ENCODE data around the gene KCND2. TPM values are rescaled to one million over a fixed set of nuclear protein-coding genes. Genes with fewer than 3 reads are reported as not detected.
"Not testable (repeated sequence)": the region's sequence is repeated elsewhere in the genome, so short reads cannot be mapped to it uniquely, and the experiment has no call there.

The KCND2 gene
- total RNA-seq, 2 experiments from 2014 or later, result not detected

- DNase-seq, result no peak
- POLR2A ChIA-PET, result no interaction called here
- CTCF ChIA-PET, result no interaction called here
- Mint-ChIP-seq H3K36me3 (ENCODE audit: low read depth) (no peaks in the 10 kb centered on the region), H3K4me3 (no peak overlapping the region), H3K27me3 (no peaks in the 10 kb centered on the region), H3K9me3 (no peaks in the 10 kb centered on the region), H3K27ac (no peak overlapping the region), H3K4me1 (no peaks in the 10 kb centered on the region)
These were observed 280.5 kb downstream of the KCND2 start for GRCh38 chr7:120553491-120553890.

- Mint-ChIP-seq H3K4me3 (no peak overlapping the region), H3K9me3 (no peaks in the 10 kb centered on the region), H3K27ac (no peak overlapping the region), H3K4me1 (no peaks in the 10 kb centered on the region), H3K27me3 (no peaks in the 10 kb centered on the region), H3K36me3 (ENCODE audit: low read depth) (no peaks in the 10 kb centered on the region)
- ChIA-PET POLR2A (no interaction called here), CTCF (interaction anchor here (1.8 kb wide), 1 partner anchor 16 kb away, joined by 4 read pairs; no protein-coding TSS in a partner anchor)
- no peak for DNase-seq
These were observed 282.1 kb downstream of the KCND2 start for GRCh38 chr7:120554960-120555571.

GRCh38 chr7:120564145-120564544 is 291.2 kb downstream of the KCND2 start:
- POLR2A ChIA-PET, result no interaction called here
- Mint-ChIP-seq H3K4me3 (no peak overlapping the region), H3K9me3 (no peaks in the 10 kb centered on the region), H3K27me3 (no peaks in the 10 kb centered on the region), H3K27ac (no peak overlapping the region), H3K36me3 (ENCODE audit: low read depth) (no peaks in the 10 kb centered on the region), H3K4me1 (no peaks in the 10 kb centered on the region)
- CTCF ChIA-PET, result no interaction called here
- no peak for DNase-seq

GRCh38 chr7:120567204-120567603 is 294.2 kb downstream of the KCND2 start:
- CTCF ChIA-PET, result no interaction called here

GRCh38 chr7:120578657-120579056 is 305.7 kb downstream of the KCND2 start:
- H3K27ac Mint-ChIP-seq, result not testable (repeated sequence)

More at GRCh38 chr7:120567204-120567603, 294.2 kb downstream of the KCND2 start:
- Mint-ChIP-seq H3K36me3 (ENCODE audit: low read depth) (no peaks in the 10 kb centered on the region), H3K9me3 (no peaks in the 10 kb centered on the region), H3K4me1 (no peaks in the 10 kb centered on the region), H3K27ac (no peak overlapping the region), H3K27me3 (no peaks in the 10 kb centered on the region), H3K4me3 (no peak overlapping the region)
- DNase-seq, result no peak
- POLR2A ChIA-PET, result no interaction called here

GRCh38 chr7:120582916-120583315 is 309.9 kb downstream of the KCND2 start:
- Mint-ChIP-seq H3K36me3 (ENCODE audit: low read depth) (no peaks in the 10 kb centered on the region), H3K27me3 (no peaks in the 10 kb centered on the region), H3K9me3 (no peaks in the 10 kb centered on the region), H3K4me1 (no peaks in the 10 kb centered on the region), H3K4me3 (no peak overlapping the region), H3K27ac (no peak overlapping the region)
- no peak for DNase-seq
- ChIA-PET POLR2A (no interaction called here), CTCF (no interaction called here)

More at GRCh38 chr7:120578657-120579056, 305.7 kb downstream of the KCND2 start:
- H3K36me3 Mint-ChIP-seq (ENCODE audit: low read depth); H3K9me3 Mint-ChIP-seq; CTCF ChIA-PET; POLR2A ChIA-PET; H3K4me1 Mint-ChIP-seq; DNase-seq; H3K27me3 Mint-ChIP-seq; H3K4me3 Mint-ChIP-seq: not testable (repeated sequence)

GRCh38 chr7:120583899-120584586 is 311.1 kb downstream of the KCND2 start:
- H3K27ac Mint-ChIP-seq, result no peak overlapping the region
- no peak for DNase-seq
- H3K9me3 Mint-ChIP-seq, result no peaks in the 10 kb centered on the region
- no peaks in the 10 kb centered on the region for H3K27me3 Mint-ChIP-seq
- H3K4me1 Mint-ChIP-seq, result no peaks in the 10 kb centered on the region
- ChIA-PET POLR2A (no interaction called here), CTCF (no interaction called here)
- H3K36me3 Mint-ChIP-seq (ENCODE audit: low read depth), result no peaks in the 10 kb centered on the region
- H3K4me3 Mint-ChIP-seq, result no peak overlapping the region

GRCh38 chr7:120586571-120586970 is 313.6 kb downstream of the KCND2 start:
- no peak for DNase-seq
- ChIA-PET POLR2A (no interaction called here), CTCF (no interaction called here)
- Mint-ChIP-seq H3K4me1 (no peaks in the 10 kb centered on the region), H3K27me3 (no peaks in the 10 kb centered on the region), H3K9me3 (no peaks in the 10 kb centered on the region), H3K27ac (no peak overlapping the region), H3K4me3 (no peak overlapping the region), H3K36me3 (ENCODE audit: low read depth) (no peaks in the 10 kb centered on the region)

- ChIA-PET CTCF (no interaction called here), POLR2A (no interaction called here)
- H3K27me3 Mint-ChIP-seq, result no peaks in the 10 kb centered on the region
- no peak for DNase-seq
- H3K27ac Mint-ChIP-seq, result no peak overlapping the region
- no peaks in the 10 kb centered on the region for H3K36me3 Mint-ChIP-seq (ENCODE audit: low read depth)
- H3K9me3 Mint-ChIP-seq, result no peaks in the 10 kb centered on the region
- no peak overlapping the region for H3K4me3 Mint-ChIP-seq
- no peaks in the 10 kb centered on the region for H3K4me1 Mint-ChIP-seq
These were observed 314.3 kb downstream of the KCND2 start for GRCh38 chr7:120587243-120587642.

GRCh38 chr7:120588416-120588815 is 315.4 kb downstream of the KCND2 start:
- Mint-ChIP-seq H3K36me3 (ENCODE audit: low read depth) (no peaks in the 10 kb centered on the region), H3K4me1 (no peaks in the 10 kb centered on the region), H3K27ac (no peak overlapping the region), H3K27me3 (no peaks in the 10 kb centered on the region), H3K9me3 (no peaks in the 10 kb centered on the region), H3K4me3 (no peak overlapping the region)
- CTCF ChIA-PET, result no interaction called here
- POLR2A ChIA-PET, result no interaction called here
- DNase-seq, result no peak

- no peaks in the 10 kb centered on the region for H3K27me3 Mint-ChIP-seq
- H3K4me1 Mint-ChIP-seq, result no peaks in the 10 kb centered on the region
- H3K36me3 Mint-ChIP-seq (ENCODE audit: low read depth), result no peaks in the 10 kb centered on the region
- H3K4me3 Mint-ChIP-seq, result no peak overlapping the region
- ChIA-PET POLR2A (no interaction called here), CTCF (no interaction called here)
- no peaks in the 10 kb centered on the region for H3K9me3 Mint-ChIP-seq
- no peak overlapping the region for H3K27ac Mint-ChIP-seq
- no peak for DNase-seq
These were observed 315.9 kb downstream of the KCND2 start for GRCh38 chr7:120588862-120589261.

- H3K27ac Mint-ChIP-seq, result no peak overlapping the region
- CTCF ChIA-PET, result no interaction called here
These were observed 327.6 kb downstream of the KCND2 start for GRCh38 chr7:120600607-120601006.

GRCh38 chr7:120603366-120603765 is 330.4 kb downstream of the KCND2 start:
- Mint-ChIP-seq H3K4me3 (no peak overlapping the region), H3K36me3 (ENCODE audit: low read depth) (no peaks in the 10 kb centered on the region), H3K9me3 (no peaks in the 10 kb centered on the region), H3K27ac (no peak overlapping the region), H3K27me3 (no peaks in the 10 kb centered on the region), H3K4me1 (no peaks in the 10 kb centered on the region)
- no peak for DNase-seq
- ChIA-PET POLR2A (no interaction called here), CTCF (no interaction called here)

More at GRCh38 chr7:120600607-120601006, 327.6 kb downstream of the KCND2 start:
- Mint-ChIP-seq H3K9me3 (no peaks in the 10 kb centered on the region), H3K4me3 (no peak overlapping the region), H3K27me3 (no peaks in the 10 kb centered on the region), H3K4me1 (no peaks in the 10 kb centered on the region), H3K36me3 (ENCODE audit: low read depth) (no peaks in the 10 kb centered on the region)
- DNase-seq, result no peak
- POLR2A ChIA-PET, result no interaction called here

- H3K36me3 Mint-ChIP-seq (ENCODE audit: low read depth), result no peaks in the 10 kb centered on the region
- H3K9me3 Mint-ChIP-seq, result no peaks in the 10 kb centered on the region
- no peaks in the 10 kb centered on the region for H3K4me1 Mint-ChIP-seq
- no peaks in the 10 kb centered on the region for H3K27me3 Mint-ChIP-seq
- POLR2A ChIA-PET, result no interaction called here
- no peak overlapping the region for H3K27ac Mint-ChIP-seq
- CTCF ChIA-PET, result no interaction called here
- no peak for DNase-seq
- no peak overlapping the region for H3K4me3 Mint-ChIP-seq
These were observed 336.3 kb downstream of the KCND2 start for GRCh38 chr7:120609136-120609753.
